ENCODE data around the gene FNBP1. TPM values are rescaled to one million over a fixed set of nuclear protein-coding genes. Genes with fewer than 3 reads are reported as not detected.

The FNBP1 gene
- polyA plus RNA-seq, 3 donors: 37.6 to 60.7 (median 51.4) TPM

DNA sequence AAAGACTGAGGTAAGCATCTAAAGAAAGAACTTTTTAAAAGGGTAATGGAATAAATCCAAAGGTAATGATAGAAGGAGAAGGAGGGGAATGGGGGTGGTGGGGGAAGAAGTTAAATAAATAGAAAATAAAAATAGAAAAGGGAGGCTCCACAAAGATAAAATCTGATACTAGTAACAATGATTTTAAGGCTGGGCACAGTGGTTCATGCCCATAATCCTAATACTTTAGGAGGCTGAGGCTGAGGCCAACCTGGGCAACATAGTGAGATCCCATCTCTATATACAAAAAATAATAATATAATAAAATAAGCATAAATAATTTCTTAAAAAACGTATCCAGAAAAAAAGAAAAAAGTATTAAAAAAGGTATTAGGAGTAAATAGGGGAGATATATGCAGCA lies 89.3 kb downstream of the FNBP1 start:
- intact Hi-C loops (cut with micrococcal nuclease): loop anchor here in 1 of 2 donors (5.0 kb wide), 1 partner anchor 89 kb away; the partner anchor contains the start of gene FNBP1
- H3K36me3 Mint-ChIP-seq: peaks cover 56 to 64% of the 10 kb centered on the region in 2 donors

GRCh38 chr9:129952337-129952736 lies 90.7 kb downstream of the FNBP1 start:
- H3K9me3 ChIP-seq (replicated peaks in 1 of 2; ENCODE audit: control insufficient read depth in 1 of 2, insufficient read depth in 1 of 2, low read length in 2 of 2): no peaks in the 10 kb centered on the region
- WGBS (ENCODE audit: insufficient coverage): no CpG with 5 or more reads among the region's 3 CpGs
- H3K36me3 Mint-ChIP-seq: peaks cover 49 to 56% of the 10 kb centered on the region in 2 donors
- intact Hi-C loops (cut with micrococcal nuclease): loop anchor here in 1 of 2 donors (5.0 kb wide), 1 partner anchor 90 kb away; the partner anchor contains the start of gene FNBP1
- H3K4me3 ChIP-seq (replicated peaks in 1 of 3; ENCODE audit: low read depth in 2 of 3, low read length in 3 of 3): no peak overlapping the region
- no peaks in the 10 kb centered on the region for H3K27me3 Mint-ChIP-seq (ENCODE audit: low read depth in 3 of 3)
- no peak for DNase-seq
- no peaks in the 10 kb centered on the region for H4K20me1 ChIP-seq (ENCODE audit: insufficient read depth, low read length)
- no peaks in the 10 kb centered on the region for H3K9me3 Mint-ChIP-seq
- peaks cover 37 to 53% of the 10 kb centered on the region in 2 donors for H3K4me1 ChIP-seq (ENCODE audit: control insufficient read depth in 1 of 2, insufficient read depth in 2 of 2, low read length in 2 of 2)
- no peak overlapping the region for H3K9ac ChIP-seq (ENCODE audit: insufficient read depth, low read length, poor library complexity, severe bottlenecking)
- no peak overlapping the region for H3K4me3 Mint-ChIP-seq
- peak overlapping the region in 4 of 7 donors; percentile 30 to 66 (median 38) for H3K27ac Mint-ChIP-seq
- no peak overlapping the region for H2AFZ ChIP-seq (ENCODE audit: insufficient read depth, low read depth, low read length, poor library complexity, severe bottlenecking)
- H3K79me2 ChIP-seq (ENCODE audit: insufficient read depth, low read length): peaks cover 89% of the 10 kb centered on the region
- TF ChIP-seq CTCF (IDR thresholded peaks at IDR 0.05): no peak
- no peak overlapping the region for H3K4me2 ChIP-seq (replicated peaks; ENCODE audit: extremely low read depth, low read length, poor library complexity, severe bottlenecking)
- H3K36me3 ChIP-seq (replicated peaks in 1 of 2; ENCODE audit: control insufficient read depth in 1 of 2, insufficient read depth in 2 of 2, low read length in 2 of 2): peaks cover 23 to 57% of the 10 kb centered on the region in 2 donors
- H3K27me3 ChIP-seq (ENCODE audit: control insufficient read depth in 2 of 2, insufficient read depth in 2 of 2, low read length in 2 of 2): no peaks in the 10 kb centered on the region
- H3K4me1 Mint-ChIP-seq: peaks cover 27% of the 10 kb centered on the region
- H3K27ac ChIP-seq (ENCODE audit: low read depth in 1 of 2, low read length in 2 of 2): peak overlapping the region in 1 of 2 donors; percentile 32

More for the DNA sequence above, 89.3 kb downstream of the FNBP1 start:
- Mint-ChIP-seq H3K4me3 (no peak overlapping the region), H3K27ac (peak overlapping the region in 1 of 7 donors; percentile 86), H3K9me3 (no peaks in the 10 kb centered on the region), H3K4me1 (peaks cover 35% of the 10 kb centered on the region), H3K27me3 (ENCODE audit: low read depth in 3 of 3) (no peaks in the 10 kb centered on the region)
- Histone ChIP-seq H3K27me3 (ENCODE audit: control insufficient read depth in 2 of 2, insufficient read depth in 2 of 2, low read length in 2 of 2) (no peaks in the 10 kb centered on the region), H3K4me3 (replicated peaks in 1 of 3; ENCODE audit: low read depth in 2 of 3, low read length in 3 of 3) (no peak overlapping the region), H2AFZ (ENCODE audit: insufficient read depth, low read depth, low read length, poor library complexity, severe bottlenecking) (no peak overlapping the region), H3K4me1 (ENCODE audit: control insufficient read depth in 1 of 2, insufficient read depth in 2 of 2, low read length in 2 of 2) (peaks cover 32 to 56% of the 10 kb centered on the region in 2 donors), H3K27ac (ENCODE audit: low read depth in 1 of 2, low read length in 2 of 2) (no peak overlapping the region), H3K79me2 (ENCODE audit: insufficient read depth, low read length) (peaks cover 89% of the 10 kb centered on the region), H3K9me3 (replicated peaks in 1 of 2; ENCODE audit: control insufficient read depth in 1 of 2, insufficient read depth in 1 of 2, low read length in 2 of 2) (no peaks in the 10 kb centered on the region), H3K4me2 (replicated peaks; ENCODE audit: extremely low read depth, low read length, poor library complexity, severe bottlenecking) (no peak overlapping the region), H4K20me1 (ENCODE audit: insufficient read depth, low read length) (no peaks in the 10 kb centered on the region), H3K9ac (ENCODE audit: insufficient read depth, low read length, poor library complexity, severe bottlenecking) (no peak overlapping the region), H3K36me3 (replicated peaks in 1 of 2; ENCODE audit: control insufficient read depth in 1 of 2, insufficient read depth in 2 of 2, low read length in 2 of 2) (peaks cover 29 to 66% of the 10 kb centered on the region in 2 donors)
- no peak for TF ChIP-seq CTCF (IDR thresholded peaks at IDR 0.05)
- WGBS (ENCODE audit: insufficient coverage): no CpG with 5 or more reads among the region's 1 CpG
- DNase-seq: no peak
